ENCODE results near the gene NELL1.

NELL1 gene

DNA sequence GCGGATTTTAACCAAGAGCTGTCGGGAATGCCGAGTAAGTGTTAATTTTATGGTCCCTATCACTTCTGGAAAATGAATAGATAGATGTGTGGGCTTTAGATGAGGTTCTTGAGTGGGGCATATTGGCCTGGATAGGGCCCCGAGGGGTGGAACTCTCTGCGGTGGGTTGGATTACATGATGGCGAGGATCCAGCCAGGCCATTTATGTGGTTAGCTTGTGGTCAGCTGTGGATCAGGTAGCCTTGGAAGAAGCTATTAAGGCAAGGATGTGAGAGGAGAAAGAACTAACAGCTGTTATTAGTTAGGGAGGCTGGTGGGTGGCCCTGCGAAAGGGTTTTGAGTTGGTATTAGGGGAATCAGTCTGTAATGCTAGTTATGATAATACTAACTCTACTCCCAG, 268.4 kb downstream of the NELL1 start:
- no peak for DNase-seq (ENCODE audit: low spot score)
- Mint-ChIP-seq H3K4me3 (no peak overlapping the region), H3K9me3 (no peaks in the 10 kb centered on the region), H3K36me3 (ENCODE audit: low read depth) (no peaks in the 10 kb centered on the region), H3K27me3 (ENCODE audit: low read depth) (no peaks in the 10 kb centered on the region), H3K4me1 (ENCODE audit: low read depth) (no peaks in the 10 kb centered on the region), H3K27ac (no peak overlapping the region)

- Mint-ChIP-seq H3K4me1 (ENCODE audit: low read depth) (no peaks in the 10 kb centered on the region), H3K27ac (no peak overlapping the region), H3K27me3 (ENCODE audit: low read depth) (no peaks in the 10 kb centered on the region), H3K9me3 (no peaks in the 10 kb centered on the region), H3K36me3 (ENCODE audit: low read depth) (no peaks in the 10 kb centered on the region), H3K4me3 (no peak overlapping the region)
- DNase-seq (ENCODE audit: low spot score) = no peak
Measured at GRCh38 chr11:20949585-20949984, 280.2 kb downstream of the NELL1 start.

GRCh38 chr11:20962581-20962980, 293.2 kb downstream of the NELL1 start:
- Mint-ChIP-seq H3K4me1 (ENCODE audit: low read depth) (no peaks in the 10 kb centered on the region), H3K9me3 (peaks cover 5% of the 10 kb centered on the region), H3K27me3 (ENCODE audit: low read depth) (no peaks in the 10 kb centered on the region), H3K27ac (no peak overlapping the region), H3K4me3 (no peak overlapping the region), H3K36me3 (ENCODE audit: low read depth) (no peaks in the 10 kb centered on the region)
- no peak for DNase-seq (ENCODE audit: low spot score)

DNA sequence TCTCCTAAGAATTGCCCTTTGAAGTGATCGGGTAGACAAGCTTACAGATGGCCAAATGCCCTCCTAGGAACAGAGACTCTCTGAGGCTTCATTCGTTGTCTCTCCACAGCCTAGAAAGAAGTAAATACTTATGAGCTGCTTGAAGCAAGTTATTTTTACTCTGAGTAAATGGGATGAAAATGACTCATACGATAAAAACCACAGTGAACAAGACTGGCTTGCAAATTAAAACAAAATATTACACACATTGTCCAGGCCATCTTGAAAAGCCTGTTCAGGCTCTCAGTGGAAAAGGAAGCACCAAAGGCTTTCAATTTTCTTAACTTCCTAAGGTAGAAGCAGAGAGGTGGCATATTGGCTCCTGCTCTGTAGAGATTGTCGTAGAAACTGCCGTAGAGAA, 294.2 kb downstream of the NELL1 start:
- H3K36me3 Mint-ChIP-seq (ENCODE audit: low read depth) = no peaks in the 10 kb centered on the region
- H3K9me3 Mint-ChIP-seq = peaks cover 5% of the 10 kb centered on the region
- H3K27ac Mint-ChIP-seq = no peak overlapping the region
- no peaks in the 10 kb centered on the region for H3K27me3 Mint-ChIP-seq (ENCODE audit: low read depth)
- DNase-seq (ENCODE audit: low spot score) = no peak
- H3K4me3 Mint-ChIP-seq = no peak overlapping the region
- H3K4me1 Mint-ChIP-seq (ENCODE audit: low read depth) = no peaks in the 10 kb centered on the region

- no peak overlapping the region for H3K27ac Mint-ChIP-seq
- H3K4me1 Mint-ChIP-seq (ENCODE audit: low read depth) = no peaks in the 10 kb centered on the region
- no peak overlapping the region for H3K4me3 Mint-ChIP-seq
- peaks cover 5% of the 10 kb centered on the region for H3K9me3 Mint-ChIP-seq
- H3K36me3 Mint-ChIP-seq (ENCODE audit: low read depth) = no peaks in the 10 kb centered on the region
- no peaks in the 10 kb centered on the region for H3K27me3 Mint-ChIP-seq (ENCODE audit: low read depth)
- DNase-seq (ENCODE audit: low spot score) = no peak
Measured at GRCh38 chr11:20964985-20965384, 295.6 kb downstream of the NELL1 start.

- Mint-ChIP-seq H3K9me3 (peaks cover 5% of the 10 kb centered on the region), H3K4me3 (no peak overlapping the region), H3K27me3 (ENCODE audit: low read depth) (no peaks in the 10 kb centered on the region), H3K36me3 (ENCODE audit: low read depth) (no peaks in the 10 kb centered on the region), H3K27ac (no peak overlapping the region), H3K4me1 (ENCODE audit: low read depth) (no peaks in the 10 kb centered on the region)
- DNase-seq (ENCODE audit: low spot score) = no peak
Measured at GRCh38 chr11:20966489-20966888, 297.1 kb downstream of the NELL1 start.

- no peak overlapping the region for H3K27ac Mint-ChIP-seq
- H3K27me3 Mint-ChIP-seq (ENCODE audit: low read depth) = no peaks in the 10 kb centered on the region
- peaks cover 10% of the 10 kb centered on the region for H3K9me3 Mint-ChIP-seq
- no peaks in the 10 kb centered on the region for H3K36me3 Mint-ChIP-seq (ENCODE audit: low read depth)
- H3K4me3 Mint-ChIP-seq = no peak overlapping the region
- no peaks in the 10 kb centered on the region for H3K4me1 Mint-ChIP-seq (ENCODE audit: low read depth)
- no peak for DNase-seq (ENCODE audit: low spot score)
Measured at GRCh38 chr11:20973940-20974559, 304.7 kb downstream of the NELL1 start.

GRCh38 chr11:20980736-20981135, 311.4 kb downstream of the NELL1 start:
- Mint-ChIP-seq H3K27me3 (ENCODE audit: low read depth) (no peaks in the 10 kb centered on the region), H3K9me3 (peaks cover 24% of the 10 kb centered on the region), H3K4me1 (ENCODE audit: low read depth) (no peaks in the 10 kb centered on the region), H3K36me3 (ENCODE audit: low read depth) (no peaks in the 10 kb centered on the region), H3K4me3 (no peak overlapping the region), H3K27ac (no peak overlapping the region)
- no peak for DNase-seq (ENCODE audit: low spot score)

DNA sequence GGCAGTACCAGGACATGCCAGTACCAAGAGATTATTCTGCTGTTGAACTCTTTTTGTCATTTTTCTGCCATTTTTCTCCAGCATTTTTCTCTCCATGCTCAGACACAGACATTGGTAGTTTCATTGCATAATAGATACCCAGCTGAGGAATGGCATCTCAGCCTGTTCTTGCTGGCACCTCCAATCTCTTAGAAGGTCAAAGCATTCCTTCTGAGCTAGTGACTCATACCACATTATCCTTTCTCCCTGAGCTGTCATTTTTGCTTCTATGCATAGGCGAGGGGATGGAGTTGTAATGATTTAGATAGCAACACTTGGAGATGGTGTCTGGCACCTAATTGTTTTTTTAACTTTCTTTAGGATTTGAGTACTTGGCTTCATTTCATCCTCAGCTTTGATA, 321.1 kb downstream of the NELL1 start:
- no peaks in the 10 kb centered on the region for H3K27me3 Mint-ChIP-seq (ENCODE audit: low read depth)
- H3K27ac Mint-ChIP-seq = no peak overlapping the region
- no peaks in the 10 kb centered on the region for H3K4me1 Mint-ChIP-seq (ENCODE audit: low read depth)
- H3K36me3 Mint-ChIP-seq (ENCODE audit: low read depth) = no peaks in the 10 kb centered on the region
- DNase-seq (ENCODE audit: low spot score) = no peak
- H3K9me3 Mint-ChIP-seq = peaks cover 24% of the 10 kb centered on the region
- no peak overlapping the region for H3K4me3 Mint-ChIP-seq

DNA sequence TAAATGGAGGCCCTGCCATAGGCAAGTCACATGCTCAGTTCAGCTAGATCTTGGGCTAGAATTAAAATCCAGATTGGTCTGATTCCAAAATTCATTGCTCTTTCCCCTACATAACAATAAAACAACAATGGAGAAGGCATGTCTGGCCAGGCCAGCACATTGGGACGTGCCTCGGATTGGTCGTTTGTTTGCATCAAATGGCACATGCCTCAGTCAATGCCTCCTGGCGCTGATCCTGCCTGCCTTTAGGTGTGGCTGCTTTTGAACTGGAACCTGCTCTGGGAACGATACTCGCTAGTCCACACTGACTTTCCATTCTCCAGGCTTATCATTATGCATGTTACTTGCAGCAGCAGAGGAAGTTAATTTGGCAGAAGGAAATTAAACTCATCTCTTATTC, 322.1 kb downstream of the NELL1 start:
- peaks cover 17% of the 10 kb centered on the region for H3K9me3 Mint-ChIP-seq

DNA sequence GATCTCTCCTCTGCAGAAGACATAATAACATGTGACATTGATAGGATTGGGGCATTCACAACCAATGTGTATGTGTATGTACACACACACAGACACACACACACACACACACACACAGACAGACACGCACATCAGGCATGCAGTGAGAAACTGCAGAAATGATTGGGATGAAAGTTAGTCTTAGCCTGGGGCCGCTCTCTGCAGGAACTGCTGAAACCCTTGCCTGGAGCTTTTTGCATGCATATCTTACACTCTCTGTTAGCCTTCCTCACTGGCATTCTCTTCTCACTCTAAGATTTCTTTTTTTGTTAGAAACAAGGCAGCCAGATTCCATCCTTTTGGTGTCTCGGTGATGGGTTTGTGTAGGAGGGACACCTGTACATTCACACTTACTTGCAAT, 337.9 kb downstream of the NELL1 start:
- Mint-ChIP-seq H3K9me3 (peaks cover 10% of the 10 kb centered on the region), H3K4me3 (no peak overlapping the region), H3K36me3 (ENCODE audit: low read depth) (no peaks in the 10 kb centered on the region), H3K27me3 (ENCODE audit: low read depth) (no peaks in the 10 kb centered on the region), H3K27ac (no peak overlapping the region), H3K4me1 (ENCODE audit: low read depth) (no peaks in the 10 kb centered on the region)
- no peak for DNase-seq (ENCODE audit: low spot score)

More for the DNA sequence above, 322.1 kb downstream of the NELL1 start:
- H3K27me3 Mint-ChIP-seq (ENCODE audit: low read depth) = no peaks in the 10 kb centered on the region
- H3K4me1 Mint-ChIP-seq (ENCODE audit: low read depth) = no peaks in the 10 kb centered on the region
- no peak overlapping the region for H3K27ac Mint-ChIP-seq
- H3K36me3 Mint-ChIP-seq (ENCODE audit: low read depth) = no peaks in the 10 kb centered on the region
- H3K4me3 Mint-ChIP-seq = no peak overlapping the region
- no peak for DNase-seq (ENCODE audit: low spot score)

DNA sequence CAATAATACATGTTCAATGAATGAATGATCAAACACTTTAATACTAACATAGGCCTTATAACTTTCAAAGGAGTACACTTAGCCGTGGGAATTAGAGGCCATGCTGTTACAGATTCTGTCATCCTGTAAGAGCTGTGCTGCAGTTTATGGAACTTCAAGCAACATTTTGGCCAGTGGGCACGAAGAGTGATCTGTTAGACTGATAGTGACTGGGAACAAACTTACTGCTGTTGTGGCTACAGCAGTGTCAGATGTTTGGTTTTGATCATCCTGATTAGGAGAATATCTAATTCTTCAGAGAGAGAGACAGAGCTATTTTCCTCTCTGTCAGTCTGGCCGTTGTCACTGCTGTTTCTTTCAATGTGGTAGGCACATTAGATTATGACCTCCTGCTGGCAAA, 348.9 kb downstream of the NELL1 start:
- Mint-ChIP-seq H3K9me3 (peaks cover 8% of the 10 kb centered on the region), H3K36me3 (ENCODE audit: low read depth) (no peaks in the 10 kb centered on the region), H3K4me3 (no peak overlapping the region), H3K27me3 (ENCODE audit: low read depth) (no peaks in the 10 kb centered on the region), H3K4me1 (ENCODE audit: low read depth) (no peaks in the 10 kb centered on the region), H3K27ac (no peak overlapping the region)
- no peak for DNase-seq (ENCODE audit: low spot score)

- no peak for DNase-seq (ENCODE audit: low spot score)
- Mint-ChIP-seq H3K9me3 (no peaks in the 10 kb centered on the region), H3K27me3 (ENCODE audit: low read depth) (no peaks in the 10 kb centered on the region), H3K4me1 (ENCODE audit: low read depth) (no peaks in the 10 kb centered on the region), H3K27ac (no peak overlapping the region), H3K4me3 (no peak overlapping the region), H3K36me3 (ENCODE audit: low read depth) (no peaks in the 10 kb centered on the region)
Measured at GRCh38 chr11:21026685-21027084, 357.3 kb downstream of the NELL1 start.

DNA sequence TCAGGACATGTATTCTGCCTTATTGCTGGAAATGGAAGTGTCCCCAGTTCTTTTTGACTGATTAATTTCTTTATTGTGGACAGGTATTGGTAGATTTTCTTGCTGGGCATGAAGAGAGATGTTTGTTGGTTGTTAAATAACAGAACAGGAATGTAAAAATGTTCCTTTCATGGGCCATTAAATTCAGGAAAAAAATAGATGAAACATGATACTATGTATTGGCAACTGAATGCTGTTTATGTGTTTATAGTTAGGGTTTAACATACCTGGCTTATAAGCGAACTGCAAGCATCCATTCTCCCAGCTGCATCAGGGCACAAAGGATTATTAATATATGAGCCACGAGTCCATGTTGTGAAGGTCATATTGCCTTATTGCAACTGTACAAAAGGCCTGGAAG, 368.5 kb downstream of the NELL1 start:
- Mint-ChIP-seq H3K4me1 (ENCODE audit: low read depth) (no peaks in the 10 kb centered on the region), H3K27me3 (ENCODE audit: low read depth) (no peaks in the 10 kb centered on the region), H3K36me3 (ENCODE audit: low read depth) (no peaks in the 10 kb centered on the region), H3K27ac (no peak overlapping the region), H3K4me3 (no peak overlapping the region), H3K9me3 (peaks cover 18% of the 10 kb centered on the region)
- DNase-seq (ENCODE audit: low spot score) = no peak

- no peak for DNase-seq (ENCODE audit: low spot score)
- H3K4me1 Mint-ChIP-seq (ENCODE audit: low read depth) = no peaks in the 10 kb centered on the region
- peaks cover 15% of the 10 kb centered on the region for H3K9me3 Mint-ChIP-seq
- no peak overlapping the region for H3K27ac Mint-ChIP-seq
- H3K4me3 Mint-ChIP-seq = no peak overlapping the region
- no peaks in the 10 kb centered on the region for H3K36me3 Mint-ChIP-seq (ENCODE audit: low read depth)
- H3K27me3 Mint-ChIP-seq (ENCODE audit: low read depth) = no peaks in the 10 kb centered on the region
Measured at GRCh38 chr11:21038801-21039200, 369.4 kb downstream of the NELL1 start.
